ENCODE measurements around the gene PQBP1. TPM values are rescaled to one million over a fixed set of nuclear protein-coding genes. Genes with fewer than 3 reads are reported as not detected.
"Not testable (repeated sequence)": the region's sequence is repeated elsewhere in the genome, so short reads cannot be mapped to it uniquely, and the experiment has no call there.

The PQBP1 gene
- polyA plus RNA-seq, 1 donor (not counting 4 experiments of a cell fraction or from before 2014, with no cell fraction given): 79.0 TPM

DNA sequence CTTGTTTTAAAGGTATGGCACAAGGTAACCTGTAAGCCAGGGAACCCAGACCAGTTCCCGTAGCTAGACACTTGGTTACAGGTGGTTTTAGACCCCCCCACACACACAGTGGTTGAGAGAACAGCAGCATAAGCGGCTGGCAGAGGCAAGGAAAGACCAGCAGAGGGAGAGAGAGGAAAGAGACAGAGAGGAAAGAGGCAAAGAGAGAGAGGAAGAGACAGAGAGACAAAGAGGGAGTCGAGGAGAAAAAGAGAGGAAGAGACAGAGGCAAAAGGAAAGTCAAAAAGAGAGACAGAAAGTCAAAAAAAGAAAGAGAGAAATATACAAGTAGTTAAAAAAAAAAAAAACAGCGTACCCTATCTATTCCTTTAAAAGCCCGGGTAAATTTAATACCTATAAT, 42.8 kb upstream of the PQBP1 start:
- Histone ChIP-seq H3K9me1 (ENCODE audit: control insufficient read depth, extremely low read depth, insufficient read depth, low read length) (no peaks in the 10 kb centered on the region), H3K4me1 (ENCODE audit: control insufficient read depth, extremely low read depth, insufficient read depth, low read length) (no peaks in the 10 kb centered on the region), H3K4me2 (ENCODE audit: control insufficient read depth, extremely low read depth, insufficient read depth, low read depth, low read length) (no peak overlapping the region), H3K27ac (ENCODE audit: control insufficient read depth, insufficient read depth, low read length) (no peak overlapping the region), H3K36me3 (ENCODE audit: control insufficient read depth in 2 of 2, extremely low read depth in 1 of 2, insufficient read depth in 2 of 2, low read length in 2 of 2) (no peaks in the 10 kb centered on the region), H3K27me3 (ENCODE audit: control insufficient read depth, extremely low read depth, insufficient read depth, low read length) (no peaks in the 10 kb centered on the region), H3K4me3 (ENCODE audit: control insufficient read depth in 2 of 3, extremely low read depth in 1 of 3, insufficient read depth in 2 of 3, low read depth in 1 of 3, low read length in 3 of 3) (no peak overlapping the region), H4K20me1 (ENCODE audit: control insufficient read depth, extremely low read depth, insufficient read depth, low read length) (no peaks in the 10 kb centered on the region), H3K79me2 (ENCODE audit: control insufficient read depth, insufficient read depth, low read length) (no peaks in the 10 kb centered on the region), H3K9me3 (ENCODE audit: control insufficient read depth, low read depth, low read length) (no peaks in the 10 kb centered on the region), H3K9ac (ENCODE audit: control insufficient read depth, extremely low read depth, insufficient read depth, low read length) (no peak overlapping the region), H2AFZ (ENCODE audit: control insufficient read depth, low read length) (no peak overlapping the region)
- no peak for TF ChIP-seq EZH2 (IDR thresholded peaks at IDR 0.05; ENCODE audit: low read length)
- TF ChIP-seq, protein P1, sequence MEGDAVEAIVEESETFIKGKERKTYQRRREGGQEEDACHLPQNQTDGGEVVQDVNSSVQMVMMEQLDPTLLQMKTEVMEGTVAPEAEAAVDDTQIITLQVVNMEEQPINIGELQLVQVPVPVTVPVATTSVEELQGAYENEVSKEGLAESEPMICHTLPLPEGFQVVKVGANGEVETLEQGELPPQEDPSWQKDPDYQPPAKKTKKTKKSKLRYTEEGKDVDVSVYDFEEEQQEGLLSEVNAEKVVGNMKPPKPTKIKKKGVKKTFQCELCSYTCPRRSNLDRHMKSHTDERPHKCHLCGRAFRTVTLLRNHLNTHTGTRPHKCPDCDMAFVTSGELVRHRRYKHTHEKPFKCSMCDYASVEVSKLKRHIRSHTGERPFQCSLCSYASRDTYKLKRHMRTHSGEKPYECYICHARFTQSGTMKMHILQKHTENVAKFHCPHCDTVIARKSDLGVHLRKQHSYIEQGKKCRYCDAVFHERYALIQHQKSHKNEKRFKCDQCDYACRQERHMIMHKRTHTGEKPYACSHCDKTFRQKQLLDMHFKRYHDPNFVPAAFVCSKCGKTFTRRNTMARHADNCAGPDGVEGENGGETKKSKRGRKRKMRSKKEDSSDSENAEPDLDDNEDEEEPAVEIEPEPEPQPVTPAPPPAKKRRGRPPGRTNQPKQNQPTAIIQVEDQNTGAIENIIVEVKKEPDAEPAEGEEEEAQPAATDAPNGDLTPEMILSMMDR (optimal IDR thresholded peaks at IDR 0.05 in 1 of 3, IDR thresholded peaks at IDR 0.05 in 1 of 3, conservative IDR thresholded peaks at IDR 0.05 in 1 of 3; ENCODE audit: extremely low read depth in 1 of 3, insufficient read depth in 2 of 3, low read length in 3 of 3): peak; percentile 14 to 41 (median 26)
- dilution Hi-C loops (cut with MboI; ENCODE audit: extremely low pct_ligation_motif_present, low sequenced_read_pairs): no loop called here
- FAIRE-seq (no peak), DNase-seq (ENCODE audit: low read depth, low spot score) (no peak)

DNA sequence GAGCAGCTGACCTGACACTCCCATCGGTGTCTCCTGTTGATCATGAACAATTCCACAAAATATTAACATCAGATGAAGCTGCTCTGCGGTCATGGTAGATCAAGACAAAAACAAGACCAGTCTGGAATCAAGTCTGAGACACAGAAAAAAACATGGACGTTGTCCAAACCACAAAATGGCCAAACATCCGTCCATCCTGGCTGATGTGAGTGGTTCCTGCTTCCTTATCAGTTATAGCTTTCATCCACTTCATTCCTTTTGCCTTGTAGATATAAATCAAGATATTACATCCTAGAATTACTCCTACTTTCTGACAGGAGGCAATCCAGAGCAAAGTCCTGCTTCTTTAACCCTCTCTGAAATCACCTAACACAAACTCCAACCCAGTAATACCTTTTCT, 33.5 kb upstream of the PQBP1 start:
- no peaks in the 10 kb centered on the region for H4K20me1 ChIP-seq (ENCODE audit: control insufficient read depth, extremely low read depth, insufficient read depth, low read length)
- H2AFZ ChIP-seq (ENCODE audit: control insufficient read depth, low read length): no peak overlapping the region
- H3K27ac ChIP-seq (ENCODE audit: control insufficient read depth, insufficient read depth, low read length): no peak overlapping the region
- no peak for TF ChIP-seq EZH2 (IDR thresholded peaks at IDR 0.05; ENCODE audit: low read length)
- TF ChIP-seq, protein P1 (optimal IDR thresholded peaks at IDR 0.05 in 1 of 3, IDR thresholded peaks at IDR 0.05 in 1 of 3, conservative IDR thresholded peaks at IDR 0.05 in 1 of 3; ENCODE audit: extremely low read depth in 1 of 3, insufficient read depth in 2 of 3, low read length in 3 of 3): no peak
- no peak overlapping the region for H3K4me3 ChIP-seq (ENCODE audit: control insufficient read depth in 2 of 3, extremely low read depth in 1 of 3, insufficient read depth in 2 of 3, low read depth in 1 of 3, low read length in 3 of 3)
- DNase-seq (ENCODE audit: low read depth, low spot score): no peak
- H3K9me1 ChIP-seq (ENCODE audit: control insufficient read depth, extremely low read depth, insufficient read depth, low read length): no peaks in the 10 kb centered on the region
- H3K79me2 ChIP-seq (ENCODE audit: control insufficient read depth, insufficient read depth, low read length): no peaks in the 10 kb centered on the region
- H3K36me3 ChIP-seq (ENCODE audit: control insufficient read depth in 2 of 2, extremely low read depth in 1 of 2, insufficient read depth in 2 of 2, low read length in 2 of 2): no peaks in the 10 kb centered on the region
- H3K9me3 ChIP-seq (ENCODE audit: control insufficient read depth, low read depth, low read length): no peaks in the 10 kb centered on the region
- dilution Hi-C loops (cut with MboI; ENCODE audit: extremely low pct_ligation_motif_present, low sequenced_read_pairs): no loop called here
- no peak for FAIRE-seq
- H3K9ac ChIP-seq (ENCODE audit: control insufficient read depth, extremely low read depth, insufficient read depth, low read length): no peak overlapping the region
- no peaks in the 10 kb centered on the region for H3K27me3 ChIP-seq (ENCODE audit: control insufficient read depth, extremely low read depth, insufficient read depth, low read length)
- no peak overlapping the region for H3K4me2 ChIP-seq (ENCODE audit: control insufficient read depth, extremely low read depth, insufficient read depth, low read depth, low read length)
- peaks cover 5% of the 10 kb centered on the region for H3K4me1 ChIP-seq (ENCODE audit: control insufficient read depth, extremely low read depth, insufficient read depth, low read length)

DNA sequence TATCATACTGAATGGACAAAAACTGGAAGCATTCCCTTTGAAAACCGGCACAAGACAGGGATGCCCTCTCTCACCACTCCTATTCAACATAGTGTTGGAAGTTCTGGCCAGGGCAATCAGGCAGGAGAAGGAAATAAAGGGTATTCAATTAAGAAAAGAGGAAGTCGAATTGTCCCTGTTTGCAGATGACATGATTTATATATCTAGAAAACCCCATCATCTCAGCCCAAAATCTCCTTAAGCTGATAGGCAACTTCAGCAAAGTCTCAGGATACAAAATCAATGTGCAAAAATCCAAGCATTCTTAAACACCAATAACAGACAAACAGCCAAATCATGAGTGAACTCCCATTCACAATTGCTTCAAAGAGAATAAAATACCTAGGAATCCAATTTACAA, 25.7 kb upstream of the PQBP1 start:
- H3K9me1 ChIP-seq (ENCODE audit: control insufficient read depth, extremely low read depth, insufficient read depth, low read length); H3K27ac ChIP-seq (ENCODE audit: control insufficient read depth, insufficient read depth, low read length); H3K27me3 ChIP-seq (ENCODE audit: control insufficient read depth, extremely low read depth, insufficient read depth, low read length); H3K79me2 ChIP-seq (ENCODE audit: control insufficient read depth, insufficient read depth, low read length); DNase-seq (ENCODE audit: low read depth, low spot score); H4K20me1 ChIP-seq (ENCODE audit: control insufficient read depth, extremely low read depth, insufficient read depth, low read length); H3K4me3 ChIP-seq (ENCODE audit: control insufficient read depth in 2 of 3, extremely low read depth in 1 of 3, insufficient read depth in 2 of 3, low read depth in 1 of 3, low read length in 3 of 3); H3K9ac ChIP-seq (ENCODE audit: control insufficient read depth, extremely low read depth, insufficient read depth, low read length); FAIRE-seq; H3K4me2 ChIP-seq (ENCODE audit: control insufficient read depth, extremely low read depth, insufficient read depth, low read depth, low read length); H3K36me3 ChIP-seq (ENCODE audit: control insufficient read depth in 2 of 2, extremely low read depth in 1 of 2, insufficient read depth in 2 of 2, low read length in 2 of 2); H3K9me3 ChIP-seq (ENCODE audit: control insufficient read depth, low read depth, low read length); dilution Hi-C loops (cut with MboI; ENCODE audit: extremely low pct_ligation_motif_present, low sequenced_read_pairs); H2AFZ ChIP-seq (ENCODE audit: control insufficient read depth, low read length); H3K4me1 ChIP-seq (ENCODE audit: control insufficient read depth, extremely low read depth, insufficient read depth, low read length): not testable (repeated sequence)

GRCh38 chrX:48876944-48877343, 20.8 kb upstream of the PQBP1 start:
- dilution Hi-C loops (cut with MboI; ENCODE audit: extremely low pct_ligation_motif_present, low sequenced_read_pairs); H3K36me3 ChIP-seq (ENCODE audit: control insufficient read depth in 2 of 2, extremely low read depth in 1 of 2, insufficient read depth in 2 of 2, low read length in 2 of 2); H3K27me3 ChIP-seq (ENCODE audit: control insufficient read depth, extremely low read depth, insufficient read depth, low read length); H3K9ac ChIP-seq (ENCODE audit: control insufficient read depth, extremely low read depth, insufficient read depth, low read length); H3K79me2 ChIP-seq (ENCODE audit: control insufficient read depth, insufficient read depth, low read length); H3K4me2 ChIP-seq (ENCODE audit: control insufficient read depth, extremely low read depth, insufficient read depth, low read depth, low read length); DNase-seq (ENCODE audit: low read depth, low spot score); H2AFZ ChIP-seq (ENCODE audit: control insufficient read depth, low read length); H4K20me1 ChIP-seq (ENCODE audit: control insufficient read depth, extremely low read depth, insufficient read depth, low read length); FAIRE-seq; H3K9me3 ChIP-seq (ENCODE audit: control insufficient read depth, low read depth, low read length); H3K27ac ChIP-seq (ENCODE audit: control insufficient read depth, insufficient read depth, low read length); H3K4me1 ChIP-seq (ENCODE audit: control insufficient read depth, extremely low read depth, insufficient read depth, low read length); H3K4me3 ChIP-seq (ENCODE audit: control insufficient read depth in 2 of 3, extremely low read depth in 1 of 3, insufficient read depth in 2 of 3, low read depth in 1 of 3, low read length in 3 of 3); H3K9me1 ChIP-seq (ENCODE audit: control insufficient read depth, extremely low read depth, insufficient read depth, low read length): not testable (repeated sequence)

Data from keratinocyte (primary cell).